ENCODE data around the gene HES2.

DNA sequence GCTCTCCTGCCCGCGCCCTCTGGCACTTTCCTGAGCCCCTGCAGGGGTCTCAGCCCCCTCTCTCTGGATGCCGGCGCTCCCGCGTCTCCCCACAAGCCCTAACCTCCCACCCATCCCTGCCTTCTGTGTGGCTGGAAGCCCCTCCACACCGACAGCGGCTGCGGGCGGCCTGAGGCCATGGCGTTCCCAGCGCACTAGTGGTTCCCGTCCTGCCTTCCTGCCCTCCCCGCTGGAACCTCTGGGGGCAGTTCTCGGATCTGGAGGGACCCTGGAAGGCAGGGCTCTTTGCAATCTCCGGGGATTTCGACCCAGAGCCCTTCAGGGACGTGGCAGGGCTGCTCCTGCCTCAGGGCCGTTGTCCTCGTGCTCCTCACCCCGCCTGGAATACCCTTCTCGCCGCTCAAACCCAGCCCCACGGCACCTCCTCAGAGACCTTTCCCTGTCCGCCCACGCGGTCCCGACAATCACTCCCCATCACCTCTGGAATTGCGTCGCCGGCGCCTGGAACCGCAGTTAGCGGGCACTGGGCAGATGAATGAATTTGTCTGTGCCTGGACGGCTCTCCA, 4.4 kb upstream of the HES2 start:
- no peak for TF ChIP-seq POLR2A (IDR thresholded peaks at IDR 0.05; ENCODE audit: low read length)
- no peak for TF ChIP-seq GATA1 (IDR thresholded peaks at IDR 0.05; ENCODE audit: low read depth, low read length)
